Raji (cell line): Measurements from ENCODE around the gene GRAMD1A.

Experiments
- POLR2A ChIP-seq: IDR thresholded peaks from 2 replicates; pipeline ENCODE4 v1.6.1; 2011; ENCODE audit warnings: low read depth, low read length, control low read depth; ENCODE audit not compliant: insufficient read depth

The GRAMD1A gene

GRCh38 chr19:35011091-35011689, 11.1 kb downstream of the GRAMD1A start:
- no peak for TF ChIP-seq POLR2A

GRCh38 chr19:35011737-35012682, 11.9 kb downstream of the GRAMD1A start:
- TF ChIP-seq POLR2A, result no peak

- no peak for TF ChIP-seq POLR2A
These were observed 13.1 kb downstream of the GRAMD1A start for GRCh38 chr19:35013041-35013819.

GRCh38 chr19:35013820-35014754, 14.0 kb downstream of the GRAMD1A start:
- TF ChIP-seq POLR2A, result no peak

- no peak for TF ChIP-seq POLR2A
These were observed 15.3 kb downstream of the GRAMD1A start for GRCh38 chr19:35015270-35015953.

DNA sequence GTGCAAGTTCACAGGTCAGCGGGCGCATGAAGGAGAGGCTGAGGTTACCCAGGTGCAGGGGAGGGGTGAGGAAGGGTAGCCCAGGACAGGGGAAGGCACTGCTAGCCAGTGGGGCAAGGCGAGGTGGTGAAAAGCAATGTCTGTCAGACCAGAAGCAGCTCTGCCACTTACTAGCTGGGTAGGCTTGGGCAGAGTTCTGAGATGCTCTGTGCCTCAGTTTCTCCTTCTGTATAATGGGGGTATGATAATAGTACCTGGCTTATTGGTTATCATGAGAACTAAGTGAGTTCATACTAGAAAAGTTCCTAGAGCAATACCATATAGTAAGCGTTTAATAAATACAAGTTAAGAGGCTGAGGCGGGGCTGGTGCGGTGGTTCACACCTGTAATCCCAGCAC, 15.8 kb downstream of the GRAMD1A start:
- TF ChIP-seq POLR2A, result no peak

DNA sequence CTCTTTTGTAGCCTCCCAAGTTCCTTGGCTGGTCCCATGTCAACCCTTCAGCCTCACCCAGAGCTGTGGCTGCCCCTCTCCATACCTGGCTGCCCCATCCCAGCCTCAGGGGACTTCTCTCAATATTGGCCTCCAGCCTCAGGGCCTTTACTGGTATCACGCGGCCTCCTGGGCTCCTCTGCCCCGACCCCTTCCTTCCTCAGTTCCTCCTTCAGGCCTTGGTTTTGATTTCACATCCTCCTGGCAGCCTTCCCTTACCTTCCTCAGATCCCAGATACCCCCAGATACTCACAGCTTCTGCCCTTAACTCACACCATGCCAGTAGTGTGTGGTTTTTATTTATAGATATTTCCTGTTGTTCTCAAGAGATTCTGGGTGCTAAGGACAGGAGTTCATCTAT, 17.4 kb downstream of the GRAMD1A start:
- TF ChIP-seq POLR2A, result no peak

GRCh38 chr19:35018379-35018778, 18.3 kb downstream of the GRAMD1A start:
- TF ChIP-seq POLR2A, result no peak

- no peak for TF ChIP-seq POLR2A
These were observed 19.0 kb downstream of the GRAMD1A start for GRCh38 chr19:35019144-35019543.

GRCh38 chr19:35021016-35021415, 20.9 kb downstream of the GRAMD1A start:
- no peak for TF ChIP-seq POLR2A

DNA sequence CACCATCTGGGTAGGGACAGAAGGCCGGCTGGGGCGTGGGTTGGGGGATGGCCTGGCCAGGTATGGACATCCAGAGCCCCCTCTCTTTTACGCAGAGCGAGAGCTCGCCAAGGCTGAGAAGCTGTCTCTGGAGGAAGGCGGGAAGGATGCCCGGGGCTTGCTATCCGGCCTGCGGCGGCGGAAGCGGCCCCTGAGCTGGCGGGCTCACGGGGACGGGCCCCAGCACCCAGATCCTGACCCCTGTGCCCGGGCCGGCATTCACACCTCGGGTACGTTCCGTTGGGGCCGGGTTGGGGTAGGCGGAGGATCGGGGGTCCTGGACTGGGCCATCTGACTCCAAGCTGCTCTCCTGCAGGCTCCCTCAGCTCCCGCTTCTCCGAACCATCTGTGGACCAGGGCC, 21.5 kb downstream of the GRAMD1A start:
- no peak for TF ChIP-seq POLR2A

- no peak for TF ChIP-seq POLR2A
These were observed 22.3 kb downstream of the GRAMD1A start for GRCh38 chr19:35022460-35022859.

DNA sequence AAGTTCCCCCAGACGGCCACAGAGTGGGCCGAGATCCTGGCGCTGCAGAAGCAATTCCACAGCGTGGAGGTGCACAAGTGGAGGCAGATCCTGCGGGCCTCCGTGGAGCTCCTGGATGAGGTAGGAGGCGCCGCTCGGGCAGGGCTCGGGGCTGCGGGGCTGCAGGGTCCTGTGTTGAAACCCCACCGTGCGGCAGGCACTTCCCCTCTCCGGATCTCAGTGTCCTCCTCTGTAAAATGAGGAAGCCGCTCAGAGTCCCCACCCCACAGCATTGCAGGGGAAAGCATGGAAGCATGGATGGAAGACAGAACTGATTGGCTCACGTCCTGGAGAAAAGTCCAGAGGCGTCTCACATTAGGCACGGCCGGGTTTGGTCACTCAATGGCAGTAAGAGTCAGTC, 23.3 kb downstream of the GRAMD1A start:
- TF ChIP-seq POLR2A, result no peak

- TF ChIP-seq POLR2A, result no peak
These were observed 24.0 kb downstream of the GRAMD1A start for GRCh38 chr19:35024095-35024494.

- no peak for TF ChIP-seq POLR2A
These were observed 25.8 kb downstream of the GRAMD1A start for GRCh38 chr19:35025969-35026368.

GRCh38 chr19:35026418-35026817, 26.3 kb downstream of the GRAMD1A start:
- no peak for TF ChIP-seq POLR2A
